Testis (tissue), 3 donors: ENCODE data around the gene FOXJ3. TPM values are rescaled to one million over a fixed set of nuclear protein-coding genes. Genes with fewer than 3 reads are reported as not detected.

ENCODE experiments used
- DNase-seq: peaks from one replicate; pipeline ENCODE4 v3.0.0-alpha.2; 2019
- H3K27ac ChIP-seq, 2 donors: fragments of 200-600 bp; sonication (generic); one replicate each; pipeline ENCODE4 v1.5.1; 2019
- H3K27me3 ChIP-seq: fragments of 200-600 bp; sonication (generic); one replicate; pipeline ENCODE4 v1.5.1; 2019
- H3K36me3 ChIP-seq: fragments of 200-600 bp; sonication (generic); one replicate; pipeline ENCODE4 v1.5.1; 2017; ENCODE audit warnings: low read depth; ENCODE audit errors: missing control alignments
- H3K4me1 ChIP-seq: fragments of 200-600 bp; sonication (generic); one replicate; pipeline ENCODE4 v1.5.1; 2019
- H3K4me3 ChIP-seq, 2 donors: fragments of 200-600 bp; sonication (generic); one replicate each; pipeline ENCODE4 v1.5.1; 2017 to 2019
- H3K9me3 ChIP-seq: fragments of 200-600 bp; sonication (generic); one replicate; pipeline ENCODE4 v1.5.1; 2017
- POLR2A ChIP-seq: fragments of 450-650 bp; IDR thresholded peaks from one replicate; pipeline ENCODE4 v1.6.1; 2017; ENCODE audit warnings: antibody characterized with exemption, mild to moderate bottlenecking, moderate library complexity
- WGBS, 2 donors: methylation state at CpG; one replicate each; pipeline ENCODE4 v1.1.5; 2018; 5-methylcytosine and 5-hydroxymethylcytosine counted together
- intact Hi-C: fragments of 100-400 bp; cut with DNase I; formaldehyde crosslinking; loops from one replicate; pipeline ENCODE4 v1.15.1; 2023; ENCODE audit warnings: low total_unique reads
- polyA plus RNA-seq: library from polyadenylated mRNA; stranded (reverse); fragments of 350-450 nt; fragmentation: Illumina TruSeq; extraction: RNeasy Lipid Tissue Mini Kit (QIAGEN cat#74804); gene quantifications from one replicate; pipeline ENCODE4 v1.2.3, GENCODE V29; 2014; ENCODE audit warnings: low read depth, low replicate concordance; ENCODE audit not compliant: insufficient read depth
- total RNA-seq, 2 donors: library from RNA; depleted of rRNA; stranded (reverse); fragments of >200 nt; gene quantifications; one replicate each; pipeline ENCODE4 v1.2.3, GENCODE V29; 2016
- TF ChIP-seq, protein P1 (sequence below), 3 experiments: fragments of 450-650 bp in 2 of 3; fragments of 200-600 bp in 1 of 3; sonication (generic) in 1 of 3; IDR thresholded peaks; one replicate each; pipeline ENCODE4 v1.5.1; 2016 to 2019; ENCODE audit warnings: antibody characterized with exemption in 3 of 3, mild to moderate bottlenecking in 2 of 3, moderate library complexity in 1 of 3

Gene FOXJ3
- total and polyA plus RNA-seq, 3 donors from 2014 or later, result 38.9 to 80.1 (median 64.4) TPM

DNA sequence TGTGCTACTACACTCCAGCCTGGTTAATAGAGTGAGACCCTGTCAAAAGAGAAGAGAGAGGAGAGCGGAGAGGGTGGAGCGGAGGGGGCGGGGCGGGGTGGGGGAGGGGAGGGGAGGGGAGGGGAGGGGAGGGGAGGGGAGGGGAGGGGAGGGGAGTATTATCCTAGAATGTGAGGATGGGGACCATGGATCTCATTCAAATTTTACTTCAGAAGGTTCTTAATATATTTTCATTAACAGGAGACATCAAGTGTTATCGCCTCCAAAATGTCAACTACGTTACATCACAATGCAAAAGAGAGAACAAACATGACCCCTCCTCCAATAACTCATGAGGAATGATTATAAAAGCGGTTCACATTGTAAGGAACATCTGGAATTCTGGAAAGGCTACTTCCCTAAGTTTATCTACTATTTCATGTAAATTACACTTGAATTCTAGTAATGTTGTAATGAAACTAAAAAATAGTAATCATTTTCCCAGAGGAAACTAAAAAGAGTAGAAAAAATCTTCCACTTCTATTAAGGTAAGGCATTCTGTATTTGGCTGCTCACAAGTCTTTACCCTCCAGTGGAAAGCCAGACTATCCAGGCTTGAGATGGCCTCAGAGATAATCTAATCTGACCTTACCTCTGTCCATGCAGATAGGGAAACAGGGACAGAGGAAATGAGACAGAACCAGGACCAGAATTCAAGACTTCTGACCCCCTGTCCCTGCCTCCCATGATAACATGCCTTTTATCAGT lies 151.7 kb downstream of the FOXJ3 start:
- DNase-seq, result no peak
- TF ChIP-seq, protein P1, sequence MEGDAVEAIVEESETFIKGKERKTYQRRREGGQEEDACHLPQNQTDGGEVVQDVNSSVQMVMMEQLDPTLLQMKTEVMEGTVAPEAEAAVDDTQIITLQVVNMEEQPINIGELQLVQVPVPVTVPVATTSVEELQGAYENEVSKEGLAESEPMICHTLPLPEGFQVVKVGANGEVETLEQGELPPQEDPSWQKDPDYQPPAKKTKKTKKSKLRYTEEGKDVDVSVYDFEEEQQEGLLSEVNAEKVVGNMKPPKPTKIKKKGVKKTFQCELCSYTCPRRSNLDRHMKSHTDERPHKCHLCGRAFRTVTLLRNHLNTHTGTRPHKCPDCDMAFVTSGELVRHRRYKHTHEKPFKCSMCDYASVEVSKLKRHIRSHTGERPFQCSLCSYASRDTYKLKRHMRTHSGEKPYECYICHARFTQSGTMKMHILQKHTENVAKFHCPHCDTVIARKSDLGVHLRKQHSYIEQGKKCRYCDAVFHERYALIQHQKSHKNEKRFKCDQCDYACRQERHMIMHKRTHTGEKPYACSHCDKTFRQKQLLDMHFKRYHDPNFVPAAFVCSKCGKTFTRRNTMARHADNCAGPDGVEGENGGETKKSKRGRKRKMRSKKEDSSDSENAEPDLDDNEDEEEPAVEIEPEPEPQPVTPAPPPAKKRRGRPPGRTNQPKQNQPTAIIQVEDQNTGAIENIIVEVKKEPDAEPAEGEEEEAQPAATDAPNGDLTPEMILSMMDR (IDR thresholded peaks at IDR 0.05), result no peak
- no peak for TF ChIP-seq POLR2A
- Histone ChIP-seq H3K27ac (no peak overlapping the region), H3K4me1 (peaks cover 10% of the 10 kb centered on the region), H3K4me3 (no peak overlapping the region), H3K27me3 (no peaks in the 10 kb centered on the region), H3K36me3 (no peaks in the 10 kb centered on the region), H3K9me3 (no peaks in the 10 kb centered on the region)
- 88 to 97% methylated on average over 7 of the region's 7 CpGs for WGBS, 2 donors
- intact Hi-C loops, result no loop called here

DNA sequence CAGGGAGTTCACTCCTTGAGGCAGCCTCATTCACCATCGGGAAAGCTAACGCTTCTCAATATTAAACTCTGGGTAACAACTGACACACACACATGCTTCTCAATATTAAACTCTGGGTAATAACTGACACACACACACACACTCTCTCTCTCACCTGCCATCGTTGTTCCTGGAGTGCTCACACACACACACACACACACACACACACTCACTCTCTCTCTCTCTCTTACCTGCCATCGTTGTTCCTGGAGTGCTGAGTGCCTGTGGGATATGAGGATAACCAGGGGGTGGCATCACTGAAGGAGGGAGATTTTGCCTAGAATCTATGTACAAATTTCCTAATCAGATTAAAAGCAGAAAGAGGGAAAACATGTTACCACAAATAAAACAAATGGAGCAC lies 153.3 kb downstream of the FOXJ3 start:
- H3K4me3 ChIP-seq, result no peak overlapping the region
- WGBS, 2 donors, result 89 to 97% methylated on average over 4 of the region's 4 CpGs
- H3K9me3 ChIP-seq, result no peaks in the 10 kb centered on the region
- no peak for DNase-seq
- H3K4me1 ChIP-seq, result peaks cover 13% of the 10 kb centered on the region
- no peaks in the 10 kb centered on the region for H3K27me3 ChIP-seq
- no peak overlapping the region for H3K27ac ChIP-seq
- intact Hi-C loops, result no loop called here
- H3K36me3 ChIP-seq, result no peaks in the 10 kb centered on the region
- TF ChIP-seq POLR2A, result no peak
- TF ChIP-seq, protein P1 (IDR thresholded peaks at IDR 0.05), result no peak

DNA sequence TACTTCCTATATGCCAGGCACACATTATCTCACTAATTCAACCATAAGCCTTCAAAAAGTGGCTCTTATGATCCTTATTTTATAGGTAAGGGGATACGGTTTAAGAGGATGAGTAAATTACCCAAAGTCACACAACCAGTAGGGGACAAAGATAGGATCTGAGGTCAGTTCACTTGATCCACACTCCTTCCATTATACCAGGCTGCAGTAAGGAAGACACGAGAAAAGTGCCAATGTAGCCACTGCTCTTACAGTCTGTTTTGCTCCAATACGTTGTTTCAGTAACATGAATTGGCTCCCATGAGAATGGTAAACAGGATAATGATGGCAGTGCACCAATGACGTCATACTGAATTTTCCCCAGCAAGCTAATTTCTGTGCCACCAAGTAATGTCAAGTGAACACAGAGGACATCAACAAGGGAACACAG lies 155.1 kb downstream of the FOXJ3 start:
- peaks cover 13% of the 10 kb centered on the region for H3K4me1 ChIP-seq
- no peak for DNase-seq
- intact Hi-C loops, result loop anchor here (10.0 kb wide), 1 partner anchor 605 kb away; no protein-coding TSS in a partner anchor
- no peak for TF ChIP-seq POLR2A
- TF ChIP-seq, protein P1 (IDR thresholded peaks at IDR 0.05), result no peak
- H3K9me3 ChIP-seq, result no peaks in the 10 kb centered on the region
- no peaks in the 10 kb centered on the region for H3K27me3 ChIP-seq
- 63 to 73% methylated on average over 4 of the region's 4 CpGs for WGBS, 2 donors
- no peak overlapping the region for H3K4me3 ChIP-seq
- H3K27ac ChIP-seq, result peak overlapping the region; percentile 2 to 48
- no peaks in the 10 kb centered on the region for H3K36me3 ChIP-seq

DNA sequence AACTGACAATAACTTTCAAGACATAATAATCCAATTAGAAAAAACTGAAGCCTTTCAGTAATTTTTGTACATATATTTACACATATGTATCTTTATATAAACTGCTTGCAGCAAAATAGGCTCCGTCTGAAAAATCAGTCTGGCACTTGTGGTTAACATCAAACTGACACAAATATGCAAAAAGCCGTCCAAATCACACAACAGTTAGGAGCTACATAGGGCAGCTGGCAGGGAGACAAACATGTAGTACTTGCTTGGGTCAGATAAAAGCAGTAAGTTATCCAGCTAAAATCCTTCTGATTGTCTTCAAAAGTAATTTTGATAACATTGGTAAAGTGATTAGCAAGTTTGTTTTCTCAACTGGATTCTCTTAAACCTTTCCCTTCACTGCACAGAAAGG lies 155.8 kb downstream of the FOXJ3 start:
- WGBS, 2 donors, result 18 to 23% methylated on average over 2 of the region's 2 CpGs
- H3K4me3 ChIP-seq, result no peak overlapping the region
- peak; percentile 45 for DNase-seq
- H3K36me3 ChIP-seq, result no peaks in the 10 kb centered on the region
- intact Hi-C loops, result loop anchor here (10.0 kb wide), 1 partner anchor 604 kb away; no protein-coding TSS in a partner anchor
- H3K4me1 ChIP-seq, result peaks cover 13% of the 10 kb centered on the region
- TF ChIP-seq, protein P1 (IDR thresholded peaks at IDR 0.05), result no peak
- no peak for TF ChIP-seq POLR2A
- H3K27me3 ChIP-seq, result no peaks in the 10 kb centered on the region
- no peaks in the 10 kb centered on the region for H3K9me3 ChIP-seq
- H3K27ac ChIP-seq, result peak overlapping the region; percentile 2 to 48

DNA sequence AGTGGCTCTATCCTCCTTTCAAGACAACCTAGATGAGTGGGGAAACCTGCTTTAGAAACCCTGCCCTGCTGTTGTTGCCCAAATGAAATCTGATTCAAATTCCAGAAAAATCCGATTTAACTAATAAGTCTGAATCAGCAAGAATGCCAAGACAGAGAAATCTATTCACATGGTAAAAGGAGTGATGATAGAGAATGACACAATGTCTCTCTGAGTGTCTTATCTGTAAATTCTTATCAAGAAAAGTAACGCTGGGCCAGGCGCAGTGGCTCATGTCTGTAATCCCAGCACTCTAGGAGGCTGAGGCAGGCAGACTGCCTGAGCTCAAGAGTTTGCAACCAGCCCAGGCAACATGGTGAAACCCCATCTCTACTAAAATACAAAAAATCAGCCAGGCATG lies 156.8 kb downstream of the FOXJ3 start:
- Histone ChIP-seq H3K9me3 (no peaks in the 10 kb centered on the region), H3K4me3 (no peak overlapping the region), H3K27ac (peak overlapping the region; percentile 25 to 74), H3K36me3 (no peaks in the 10 kb centered on the region), H3K4me1 (peaks cover 19% of the 10 kb centered on the region), H3K27me3 (no peaks in the 10 kb centered on the region)
- intact Hi-C loops, result loop anchor here (10.0 kb wide), 1 partner anchor 603 kb away; no protein-coding TSS in a partner anchor
- TF ChIP-seq POLR2A, result no peak
- TF ChIP-seq, protein P1 (IDR thresholded peaks at IDR 0.05), result no peak
- 69 to 70% methylated on average over 3 of the region's 3 CpGs for WGBS, 2 donors
- DNase-seq, result peak; percentile 90
